ENCODE data around the gene GLRB. TPM values are rescaled to one million over a fixed set of nuclear protein-coding genes. Genes with fewer than 3 reads are reported as not detected.
"Not testable (repeated sequence)": the region's sequence is repeated elsewhere in the genome, so short reads cannot be mapped to it uniquely, and the experiment has no call there.

The GLRB gene
- total RNA-seq, 1 experiment from 2014 or later = 1.8 TPM

- CTCF ChIA-PET = no interaction called here
- no TSS peak for BruUV-seq (replicated peaks)
- no peak for ATAC-seq
Observed at GRCh38 chr4:157057218-157057617, 18.7 kb upstream of the GLRB start.

DNA sequence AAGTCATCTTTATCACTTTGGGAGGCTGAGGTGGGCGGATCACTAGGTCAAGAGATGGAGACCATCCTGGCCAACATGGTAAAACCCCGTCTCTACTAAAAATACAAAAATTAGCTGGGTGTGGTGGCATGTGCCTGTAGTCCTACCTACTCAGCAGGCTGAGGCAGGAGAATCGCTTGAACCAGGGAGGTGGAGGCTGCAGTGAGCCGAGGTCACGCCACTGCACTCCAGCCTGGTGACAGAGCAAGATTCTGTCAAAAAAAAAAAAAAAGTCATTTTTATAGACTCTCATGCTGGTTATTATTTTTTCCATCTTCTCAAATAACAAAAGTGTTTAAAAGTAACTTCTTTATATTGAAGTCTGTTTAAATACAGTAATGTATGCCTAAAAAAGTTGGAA, 17.1 kb upstream of the GLRB start:
- H3K4me3 ChIP-seq (ENCODE audit: low read depth in 2 of 2, low read length in 2 of 2); ATAC-seq; H3K36me3 ChIP-seq (ENCODE audit: control insufficient read depth, insufficient read depth, low read length); H3K4me1 ChIP-seq (ENCODE audit: control insufficient read depth, insufficient read depth, low read length); in situ Hi-C loops (cut with HindIII; ENCODE audit: low pct_unique_long_range_greater_than_20kb, low sequenced_read_pairs); DNase-seq (ENCODE audit: low read depth, low spot score); BruUV-seq (replicated peaks); CTCF ChIA-PET; H3K9me3 ChIP-seq (ENCODE audit: control insufficient read depth, insufficient read depth, low read depth, low read length); H3K27me3 ChIP-seq (ENCODE audit: control insufficient read depth, insufficient read depth, low read length); intact Hi-C loops (cut with micrococcal nuclease; ENCODE audit: unreplicated experiment); H3K27ac ChIP-seq (ENCODE audit: low read length); POLR2A ChIA-PET: not testable (repeated sequence)

More at GRCh38 chr4:157057218-157057617, 18.7 kb upstream of the GLRB start:
- H3K27me3 ChIP-seq (ENCODE audit: control insufficient read depth, insufficient read depth, low read length) = no peaks in the 10 kb centered on the region
- H3K36me3 ChIP-seq (ENCODE audit: control insufficient read depth, insufficient read depth, low read length) = no peaks in the 10 kb centered on the region; the same call in 1 of the 2 replicates
- DNase-seq (ENCODE audit: low read depth, low spot score) = no peak
- intact Hi-C loops (cut with micrococcal nuclease; ENCODE audit: unreplicated experiment) (no loop called here), in situ Hi-C loops (cut with HindIII; ENCODE audit: low pct_unique_long_range_greater_than_20kb, low sequenced_read_pairs) (no loop called here)
- H3K27ac ChIP-seq (ENCODE audit: low read length) = no peak overlapping the region
- no peaks in the 10 kb centered on the region for H3K9me3 ChIP-seq (ENCODE audit: control insufficient read depth, insufficient read depth, low read depth, low read length)
- TF ChIP-seq REST (IDR thresholded peaks at IDR 0.05; ENCODE audit: insufficient read depth in 1 of 2, low read depth in 2 of 2, low read length in 1 of 2) (no peak), SIN3A (IDR thresholded peaks at IDR 0.05; ENCODE audit: borderline replicate concordance, insufficient read depth, low read depth, low read length) (no peak), POLR2AphosphoS5 (IDR thresholded peaks at IDR 0.05; ENCODE audit: low read depth, low read length) (no peak), TCF7L2 (IDR thresholded peaks at IDR 0.05; ENCODE audit: low read depth, low read length) (no peak), CTCF (IDR thresholded peaks at IDR 0.05) (no peak)
- H3K4me3 ChIP-seq (ENCODE audit: low read depth in 2 of 2, low read length in 2 of 2) = no peak overlapping the region
- POLR2A ChIA-PET = no interaction called here
- no peaks in the 10 kb centered on the region for H3K4me1 ChIP-seq (ENCODE audit: control insufficient read depth, insufficient read depth, low read length)

DNA sequence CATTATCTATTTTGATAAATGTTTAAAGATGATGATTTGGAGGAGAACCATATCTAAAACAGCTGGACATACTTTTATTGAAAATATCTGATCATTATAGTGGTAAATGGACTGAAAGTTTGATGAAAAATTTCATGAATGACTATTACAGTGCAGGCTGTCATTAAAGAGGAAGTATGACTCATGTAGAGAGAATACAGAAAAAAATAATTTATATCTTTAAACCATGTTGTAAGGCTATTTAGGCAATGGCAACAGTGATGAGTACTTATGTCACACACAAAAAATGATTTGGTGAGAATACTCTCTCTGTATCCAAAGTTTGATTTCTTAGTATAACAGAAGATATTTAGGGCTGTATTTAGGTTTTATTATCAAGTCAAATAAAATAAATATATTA, 3.9 kb upstream of the GLRB start:
- CTCF ChIA-PET = no interaction called here
- Histone ChIP-seq H3K27ac (ENCODE audit: low read length) (no peak overlapping the region), H3K9me3 (ENCODE audit: control insufficient read depth, insufficient read depth, low read depth, low read length) (no peaks in the 10 kb centered on the region), H3K4me3 (ENCODE audit: low read depth in 2 of 2, low read length in 2 of 2) (no peak overlapping the region), H3K36me3 (ENCODE audit: control insufficient read depth, insufficient read depth, low read length) (no peaks in the 10 kb centered on the region), H3K4me1 (ENCODE audit: control insufficient read depth, insufficient read depth, low read length) (no peaks in the 10 kb centered on the region), H3K27me3 (ENCODE audit: control insufficient read depth, insufficient read depth, low read length) (no peaks in the 10 kb centered on the region; the same call in 1 of the 2 replicates)
- BruUV-seq (replicated peaks) = no TSS peak
- POLR2A ChIA-PET = no interaction called here
- intact Hi-C loops (cut with micrococcal nuclease; ENCODE audit: unreplicated experiment) = no loop called here
- TF ChIP-seq POLR2AphosphoS5 (IDR thresholded peaks at IDR 0.05; ENCODE audit: low read depth, low read length) = no peak
- TF ChIP-seq TCF7L2 (IDR thresholded peaks at IDR 0.05; ENCODE audit: low read depth, low read length) = no peak
- TF ChIP-seq CTCF (IDR thresholded peaks at IDR 0.05) = no peak
- TF ChIP-seq REST (IDR thresholded peaks at IDR 0.05; ENCODE audit: insufficient read depth in 1 of 2, low read depth in 2 of 2, low read length in 1 of 2) = no peak
- TF ChIP-seq SIN3A (IDR thresholded peaks at IDR 0.05; ENCODE audit: borderline replicate concordance, insufficient read depth, low read depth, low read length) = no peak
- ATAC-seq = no peak
- in situ Hi-C loops (cut with HindIII; ENCODE audit: low pct_unique_long_range_greater_than_20kb, low sequenced_read_pairs) = no loop called here
- DNase-seq (ENCODE audit: low read depth, low spot score) = no peak
